Vagina (tissue), 2 donors: ENCODE measurements around the gene TRMU.

Source experiments
- CTCF ChIP-seq, 3 experiments: fragments of 450-650 bp in 2 of 3; fragments of 200-600 bp in 1 of 3; sonication (generic) in 1 of 3; IDR thresholded peaks; one replicate each; pipeline ENCODE4 v1.5.1; 2017 to 2019; ENCODE audit warnings: antibody characterized with exemption in 3 of 3, mild to moderate bottlenecking in 2 of 3, moderate library complexity in 2 of 3
- POLR2A ChIP-seq, 2 donors: fragments of 450-650 bp; IDR thresholded peaks; one replicate each; pipeline ENCODE4 v1.6.1; 2017; ENCODE audit warnings: antibody characterized with exemption in 2 of 2, mild to moderate bottlenecking in 2 of 2, moderate library complexity in 2 of 2

- TF ChIP-seq POLR2A (IDR thresholded peaks at IDR 0.05) = no peak
- TF ChIP-seq CTCF (IDR thresholded peaks at IDR 0.05) = no peak
Measured at GRCh38 chr22:46358766-46359165, 23.3 kb downstream of the TRMU start.
